Measurements from ENCODE around the gene RCOR1. TPM values are rescaled to one million over a fixed set of nuclear protein-coding genes. Genes with fewer than 3 reads are reported as not detected.

RCOR1 gene
- polyA plus RNA-seq, 4 donors: 37.5 to 42.2 (median 40.7) TPM

Other genes with a start within 250 kb of the RCOR1 start
- gene CINP, start 229.8 kb upstream of the RCOR1 start, polyA plus RNA-seq (ENCODE audit: insufficient read length in 4 of 4): 10 to 100 TPM; 32.6 to 47.5 (median 33.9) TPM
- gene TECPR2, start 229.7 kb upstream of the RCOR1 start, polyA plus RNA-seq (ENCODE audit: insufficient read length in 4 of 4): 10 to 100 TPM; 15.0 to 18.7 (median 17.2) TPM
- 1 to 10 TPM; 4.2 to 7.7 (median 5.9) TPM for gene ANKRD9, start 82.9 kb upstream of the RCOR1 start, polyA plus RNA-seq (ENCODE audit: insufficient read length in 4 of 4)
- gene TRAF3, start 184.8 kb downstream of the RCOR1 start, polyA plus RNA-seq (ENCODE audit: insufficient read length in 4 of 4): 10 to 100 TPM; 13.9 to 17.0 (median 15.5) TPM

Measured in left renal pelvis (tissue), 4 donors.